A673 (cell line): ENCODE measurements around the gene DNASE2B. TPM values are rescaled to one million over a fixed set of nuclear protein-coding genes. Genes with fewer than 3 reads are reported as not detected.
"Not testable (repeated sequence)": the region's sequence is repeated elsewhere in the genome, so short reads cannot be mapped to it uniquely, and the experiment has no call there.

Experiments used
- BruUV-seq: library from RNA; stranded (reverse); fragments of 400-500 nt; replicated peaks from 2 replicates; lab custom pipeline; 2021; lab: Mats Ljungman, UMichigan
- CTCF ChIA-PET: fragments of 300-600 bp; sonication (Branson Sonifier 250); formaldehyde crosslinking; loops from one replicate; lab custom pipeline; 2022; ENCODE audit warnings: antibody characterized with exemption; lab: Charles Lee
- POLR2A ChIA-PET: fragments of 300-600 bp; sonication (Branson Sonifier 250); formaldehyde crosslinking; loops from one replicate; lab custom pipeline; 2022; ENCODE audit warnings: antibody characterized with exemption; ENCODE audit not compliant: low non-redundant PET; lab: Charles Lee
- DNase-seq: peaks from one replicate; pipeline ENCODE4 v3.0.0-alpha.2; 2015; ENCODE audit warnings: low spot score
- H3K27ac ChIP-seq: fragments of 200-600 bp; sonication (generic); 2 replicates; pipeline ENCODE4 v1.5.1; 2016; ENCODE audit warnings: mixed run types, low read depth, mild to moderate bottlenecking, mixed read lengths, antibody characterized with exemption, low read length; ENCODE audit not compliant: poor library complexity, severe bottlenecking
- H3K27me3 ChIP-seq: fragments of 200-600 bp; sonication (generic); replicated peaks from 2 replicates; pipeline ENCODE4 v1.6.1; 2017; ENCODE audit warnings: mixed run types, low read depth, mild to moderate bottlenecking, mixed read lengths, antibody characterized with exemption, low read length; ENCODE audit not compliant: insufficient read depth, poor library complexity
- H3K36me3 ChIP-seq: fragments of 200-600 bp; sonication (generic); 2 replicates; pipeline ENCODE4 v1.6.1; 2016; ENCODE audit warnings: mixed run types, mild to moderate bottlenecking, mixed read lengths, antibody characterized with exemption, low read length; ENCODE audit not compliant: insufficient read depth, poor library complexity, severe bottlenecking
- H3K4me1 ChIP-seq: fragments of 200-600 bp; sonication (generic); 2 replicates; pipeline ENCODE4 v1.6.1; 2017; ENCODE audit warnings: mixed run types, mild to moderate bottlenecking, mixed read lengths, antibody characterized with exemption, low read length; ENCODE audit not compliant: insufficient read depth, poor library complexity, severe bottlenecking
- H3K4me3 ChIP-seq: fragments of 200-600 bp; sonication (generic); 2 replicates; pipeline ENCODE4 v1.5.1; 2016; ENCODE audit warnings: low read depth, mixed run types, mild to moderate bottlenecking, mixed read lengths, low read length; ENCODE audit not compliant: poor library complexity, severe bottlenecking
- H3K9me3 ChIP-seq: fragments of 200-600 bp; sonication (generic); 2 replicates; pipeline ENCODE4 v1.6.1; 2016; ENCODE audit warnings: mixed run types, low read depth, mild to moderate bottlenecking, mixed read lengths, antibody characterized with exemption, low read length; ENCODE audit not compliant: poor library complexity, severe bottlenecking
- EZH2 ChIP-seq: fragments of 200-600 bp; sonication (generic); IDR thresholded peaks from 2 replicates; pipeline ENCODE4 v1.6.1; 2017; ENCODE audit warnings: borderline replicate concordance, low read depth, mild to moderate bottlenecking, mixed read lengths, antibody characterized with exemption, low read length; ENCODE audit not compliant: poor library complexity, severe bottlenecking
- intact Hi-C: fragments of 100-400 bp; cut with micrococcal nuclease; formaldehyde crosslinking; loops from one replicate; pipeline ENCODE4 v1.10.0; 2022; ENCODE audit not compliant: unreplicated experiment
- total RNA-seq: library from RNA; stranded (reverse); gene quantifications from 2 replicates; pipeline ENCODE4 v1.2.3, GENCODE V29; 2021
- TF ChIP-seq, protein P1 (sequence below): fragments of 300-800, 200-600 bp; sonication (generic); conservative IDR thresholded peaks from 2 replicates; pipeline ENCODE4 v1.5.1; 2017; ENCODE audit warnings: low read depth, mild to moderate bottlenecking, antibody characterized with exemption, low read length, moderate library complexity, mixed read lengths

The DNASE2B gene
- total RNA-seq, 1 experiment from 2014 or later, result not detected

- POLR2A ChIA-PET, BruUV-seq, H3K36me3 ChIP-seq, H3K4me3 ChIP-seq, H3K27me3 ChIP-seq, H3K9me3 ChIP-seq, H3K4me1 ChIP-seq, H3K27ac ChIP-seq, DNase-seq: not testable (repeated sequence)
- intact Hi-C loops, result loop anchor here (1.0 to 10.0 kb wide), 5 partner anchors 102 to 492 kb away; no protein-coding TSS in a partner anchor
- CTCF ChIA-PET, result interaction anchor here (0.6 to 1.1 kb wide), 3 partner anchors 178 to 311 kb away, joined by 3 to 9 read pairs (median 5); no protein-coding TSS in a partner anchor
These were observed 44.7 kb downstream of the DNASE2B start for GRCh38 chr1:84442747-84443646.

- CTCF ChIA-PET, H3K4me1 ChIP-seq, DNase-seq, H3K4me3 ChIP-seq, H3K27ac ChIP-seq, H3K9me3 ChIP-seq, H3K36me3 ChIP-seq, BruUV-seq, H3K27me3 ChIP-seq, POLR2A ChIA-PET: not testable (repeated sequence)
- intact Hi-C loops, result loop anchor here (10.0 kb wide), 2 partner anchors 96 to 486 kb away; no protein-coding TSS in a partner anchor
These were observed 50.4 kb downstream of the DNASE2B start for GRCh38 chr1:84448704-84449103.

DNA sequence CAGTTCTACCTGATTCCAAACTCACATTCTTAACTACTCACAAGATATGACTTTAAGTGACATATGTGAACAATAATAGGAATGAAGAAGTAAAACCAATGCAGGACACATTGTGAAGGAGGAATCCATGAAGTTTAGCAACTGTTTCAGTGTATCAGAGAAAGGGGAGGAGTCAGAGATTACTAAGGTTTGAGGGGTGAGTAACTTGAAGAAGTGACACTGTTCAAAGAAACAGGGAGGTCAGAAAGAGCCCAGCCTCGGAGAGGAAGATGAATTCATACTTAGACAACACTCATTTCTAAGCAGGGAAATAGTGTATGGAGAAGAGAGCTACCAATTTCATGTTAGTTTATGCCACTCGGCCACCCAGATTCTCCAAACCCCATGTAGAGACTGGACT lies 52.6 kb downstream of the DNASE2B start:
- Histone ChIP-seq H3K4me1 (no peaks in the 10 kb centered on the region), H3K27me3 (peaks cover 12% of the 10 kb centered on the region), H3K36me3 (no peaks in the 10 kb centered on the region), H3K4me3 (no peak overlapping the region), H3K9me3 (no peaks in the 10 kb centered on the region), H3K27ac (no peak overlapping the region)
- TF ChIP-seq EZH2, result no peak
- TF ChIP-seq, protein P1, sequence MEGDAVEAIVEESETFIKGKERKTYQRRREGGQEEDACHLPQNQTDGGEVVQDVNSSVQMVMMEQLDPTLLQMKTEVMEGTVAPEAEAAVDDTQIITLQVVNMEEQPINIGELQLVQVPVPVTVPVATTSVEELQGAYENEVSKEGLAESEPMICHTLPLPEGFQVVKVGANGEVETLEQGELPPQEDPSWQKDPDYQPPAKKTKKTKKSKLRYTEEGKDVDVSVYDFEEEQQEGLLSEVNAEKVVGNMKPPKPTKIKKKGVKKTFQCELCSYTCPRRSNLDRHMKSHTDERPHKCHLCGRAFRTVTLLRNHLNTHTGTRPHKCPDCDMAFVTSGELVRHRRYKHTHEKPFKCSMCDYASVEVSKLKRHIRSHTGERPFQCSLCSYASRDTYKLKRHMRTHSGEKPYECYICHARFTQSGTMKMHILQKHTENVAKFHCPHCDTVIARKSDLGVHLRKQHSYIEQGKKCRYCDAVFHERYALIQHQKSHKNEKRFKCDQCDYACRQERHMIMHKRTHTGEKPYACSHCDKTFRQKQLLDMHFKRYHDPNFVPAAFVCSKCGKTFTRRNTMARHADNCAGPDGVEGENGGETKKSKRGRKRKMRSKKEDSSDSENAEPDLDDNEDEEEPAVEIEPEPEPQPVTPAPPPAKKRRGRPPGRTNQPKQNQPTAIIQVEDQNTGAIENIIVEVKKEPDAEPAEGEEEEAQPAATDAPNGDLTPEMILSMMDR, result no peak
- BruUV-seq, result no TSS peak
- intact Hi-C loops, result no loop called here
- no peak for DNase-seq
- POLR2A ChIA-PET, result no interaction called here
- CTCF ChIA-PET, result no interaction called here

DNA sequence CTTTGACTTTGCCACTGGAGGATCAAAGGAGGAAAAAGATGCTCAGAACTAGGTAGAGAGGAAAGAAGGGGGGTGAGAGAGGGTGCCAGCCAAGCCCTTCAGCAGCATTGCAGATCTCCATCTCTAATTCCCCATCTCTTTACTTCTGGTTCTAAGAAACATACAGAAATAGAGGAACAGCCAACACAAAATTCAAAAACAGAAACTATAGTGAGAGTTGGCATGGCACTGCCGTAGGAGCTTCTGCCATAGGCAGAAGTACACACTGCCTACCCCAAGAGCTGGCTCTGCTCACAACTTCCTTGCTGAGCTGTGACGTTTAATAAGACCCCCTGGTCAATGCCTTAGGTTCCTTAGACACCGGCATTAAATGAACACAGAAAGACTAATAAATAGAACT lies 54.2 kb downstream of the DNASE2B start:
- ChIA-PET CTCF (no interaction called here), POLR2A (no interaction called here)
- Histone ChIP-seq H3K27ac (no peak overlapping the region), H3K4me1 (no peaks in the 10 kb centered on the region), H3K27me3 (peaks cover 19% of the 10 kb centered on the region), H3K9me3 (no peaks in the 10 kb centered on the region), H3K36me3 (no peaks in the 10 kb centered on the region), H3K4me3 (no peak overlapping the region)
- no peak for DNase-seq
- BruUV-seq, result no TSS peak
- intact Hi-C loops, result no loop called here
- TF ChIP-seq EZH2, result no peak
- TF ChIP-seq, protein P1, result no peak
